GM12873 (cell line): ENCODE data around the gene MEF2C.

Experiments
- TF ChIP-seq, protein P1 (sequence below): IDR thresholded peaks from 2 replicates; pipeline ENCODE4 v1.5.1; 2012; ENCODE audit warnings: low read depth, mild to moderate bottlenecking, moderate library complexity, low read length, control low read depth; ENCODE audit not compliant: insufficient read depth; ENCODE audit errors: missing control alignments

MEF2C gene

DNA sequence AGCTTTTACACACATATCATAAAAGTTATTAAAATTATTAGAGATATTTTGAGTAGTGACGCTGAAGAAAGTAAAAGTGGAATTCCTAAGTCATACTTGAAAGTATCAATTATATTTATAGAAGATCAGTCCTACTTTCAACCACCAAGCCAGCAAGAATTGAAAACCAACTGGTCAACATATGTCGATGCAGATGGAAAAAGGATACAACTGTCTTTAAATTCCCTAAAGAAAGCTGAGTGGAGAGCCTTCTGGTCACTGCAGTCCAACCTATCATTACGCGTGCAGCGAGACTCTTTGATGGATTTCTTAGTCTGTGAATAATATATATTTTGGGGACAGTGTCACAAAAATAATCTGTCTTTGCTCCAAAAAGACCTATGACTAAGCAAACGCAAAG lies 15.3 kb downstream of the MEF2C start:
- TF ChIP-seq, protein P1, sequence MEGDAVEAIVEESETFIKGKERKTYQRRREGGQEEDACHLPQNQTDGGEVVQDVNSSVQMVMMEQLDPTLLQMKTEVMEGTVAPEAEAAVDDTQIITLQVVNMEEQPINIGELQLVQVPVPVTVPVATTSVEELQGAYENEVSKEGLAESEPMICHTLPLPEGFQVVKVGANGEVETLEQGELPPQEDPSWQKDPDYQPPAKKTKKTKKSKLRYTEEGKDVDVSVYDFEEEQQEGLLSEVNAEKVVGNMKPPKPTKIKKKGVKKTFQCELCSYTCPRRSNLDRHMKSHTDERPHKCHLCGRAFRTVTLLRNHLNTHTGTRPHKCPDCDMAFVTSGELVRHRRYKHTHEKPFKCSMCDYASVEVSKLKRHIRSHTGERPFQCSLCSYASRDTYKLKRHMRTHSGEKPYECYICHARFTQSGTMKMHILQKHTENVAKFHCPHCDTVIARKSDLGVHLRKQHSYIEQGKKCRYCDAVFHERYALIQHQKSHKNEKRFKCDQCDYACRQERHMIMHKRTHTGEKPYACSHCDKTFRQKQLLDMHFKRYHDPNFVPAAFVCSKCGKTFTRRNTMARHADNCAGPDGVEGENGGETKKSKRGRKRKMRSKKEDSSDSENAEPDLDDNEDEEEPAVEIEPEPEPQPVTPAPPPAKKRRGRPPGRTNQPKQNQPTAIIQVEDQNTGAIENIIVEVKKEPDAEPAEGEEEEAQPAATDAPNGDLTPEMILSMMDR: no peak

DNA sequence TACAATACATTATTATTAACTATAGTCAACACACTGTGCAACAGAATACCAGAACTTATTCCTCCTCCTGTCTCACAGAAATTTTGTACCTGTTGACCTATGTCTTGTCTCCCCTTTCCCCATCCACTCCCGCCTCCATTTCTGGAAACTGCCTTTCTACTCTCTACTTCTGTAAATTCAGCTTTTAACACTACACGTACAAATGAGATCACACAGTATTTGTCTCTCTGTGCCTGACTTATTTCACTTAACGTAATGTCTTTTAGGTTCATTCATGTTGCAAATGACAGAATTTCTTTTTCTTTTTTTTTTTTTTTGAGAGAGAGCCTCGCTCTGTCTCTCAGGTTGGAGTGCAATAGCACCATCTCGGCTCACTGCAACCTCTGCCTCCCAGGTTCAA lies 19.5 kb downstream of the MEF2C start:
- TF ChIP-seq, protein P1: no peak

DNA sequence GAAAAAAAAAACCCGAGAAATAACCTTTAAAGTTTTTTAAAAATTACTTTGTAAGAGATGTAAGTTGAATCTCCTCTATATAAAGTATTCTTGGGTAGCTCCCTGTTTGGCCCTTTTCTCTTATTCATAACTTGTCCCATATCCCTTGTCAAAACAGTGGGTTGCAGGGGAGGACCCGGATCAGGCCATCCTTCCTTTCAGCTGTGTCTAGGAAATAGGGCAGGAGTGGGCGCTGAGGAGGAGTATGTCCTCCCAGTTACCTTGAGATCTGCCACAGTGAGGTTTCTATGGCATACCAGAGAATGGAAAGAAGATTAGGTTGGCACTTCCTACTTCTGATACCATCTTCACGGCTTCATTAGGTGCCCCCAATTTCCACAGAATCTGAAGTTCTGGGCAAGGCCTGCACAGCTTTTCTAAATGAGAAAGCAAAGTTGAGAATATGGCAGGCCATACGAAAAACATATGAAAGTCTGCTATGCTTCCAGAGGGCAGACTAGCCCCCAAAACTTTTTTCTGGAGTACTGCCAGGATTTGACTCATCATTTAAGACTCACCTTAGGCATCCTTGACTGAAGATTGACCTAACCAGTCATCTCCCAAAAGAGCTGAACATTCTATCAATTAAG lies 20.3 kb downstream of the MEF2C start:
- TF ChIP-seq, protein P1: no peak

DNA sequence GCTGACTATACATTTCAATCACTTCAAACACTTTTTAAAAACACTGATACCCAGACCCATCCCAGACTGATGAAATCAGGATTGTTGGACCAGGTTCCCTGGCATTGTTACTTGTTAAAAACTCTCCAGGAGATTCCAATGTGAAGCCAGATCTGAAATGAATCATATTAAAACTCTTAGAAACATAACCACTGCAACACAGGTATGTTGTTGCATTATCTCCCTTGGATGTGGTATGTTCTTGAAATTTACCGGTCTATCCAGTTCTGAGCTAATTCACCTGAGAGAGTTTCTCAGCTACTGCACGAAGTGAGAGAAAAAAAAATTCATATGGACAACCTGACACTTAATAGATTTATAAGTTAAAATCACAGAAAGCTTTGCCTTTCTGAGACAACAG lies 21.8 kb downstream of the MEF2C start:
- TF ChIP-seq, protein P1: no peak

DNA sequence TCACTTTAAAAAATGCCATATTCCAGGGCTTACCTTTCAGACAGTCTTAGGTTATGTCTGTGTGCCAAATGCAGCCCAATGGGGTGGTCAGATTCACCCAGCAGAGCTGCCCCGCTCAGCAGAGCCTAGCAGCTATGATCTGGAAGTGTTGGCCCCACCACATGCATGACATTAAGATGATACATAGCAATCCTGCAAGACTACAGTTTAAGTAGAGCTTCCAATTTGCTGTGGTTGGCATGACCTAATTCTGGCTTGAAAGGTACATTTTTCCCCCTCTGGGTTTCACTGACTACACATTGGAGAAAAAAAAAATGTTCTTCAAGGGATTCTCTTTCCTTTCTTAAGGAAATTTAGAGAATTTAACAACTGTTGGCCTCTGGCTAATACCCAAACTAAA lies 22.5 kb downstream of the MEF2C start:
- TF ChIP-seq, protein P1: no peak

DNA sequence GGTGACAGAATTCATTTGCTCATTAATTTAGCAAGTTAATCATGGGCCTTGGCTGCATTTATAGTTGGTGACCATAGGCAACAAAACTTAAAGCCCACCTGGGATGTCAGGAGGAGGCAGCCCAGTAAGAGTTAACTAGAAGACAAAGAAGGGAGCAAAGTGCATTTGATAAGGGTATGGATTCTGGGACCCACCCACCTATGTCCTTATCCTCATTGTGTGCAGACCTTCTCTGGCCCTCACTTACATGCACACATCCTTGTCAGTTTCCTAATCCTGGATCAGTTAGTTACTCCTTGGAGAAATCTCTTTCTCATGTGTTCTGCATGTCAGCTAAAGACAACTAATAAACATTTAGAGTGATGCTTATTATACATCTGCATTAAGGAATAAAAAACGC lies 24.6 kb downstream of the MEF2C start:
- TF ChIP-seq, protein P1: no peak

DNA sequence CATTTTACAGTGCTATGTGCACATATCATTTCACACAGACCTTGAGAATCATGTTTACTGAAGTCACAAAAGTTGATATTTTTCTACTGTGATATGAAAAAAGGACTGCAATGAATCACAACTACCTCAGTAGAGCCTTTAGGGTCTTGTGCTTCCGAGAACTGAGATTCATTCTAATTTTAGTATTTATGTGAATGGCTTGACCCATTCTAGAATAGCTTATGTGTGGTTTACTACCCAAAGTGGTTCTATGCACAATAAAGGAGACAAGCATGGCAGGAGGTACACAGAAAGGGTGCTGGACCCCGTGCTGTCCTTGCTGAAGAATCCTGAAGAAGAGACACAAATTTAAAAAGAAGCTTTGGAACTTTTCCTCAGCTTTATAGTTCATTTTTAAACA lies 28.2 kb downstream of the MEF2C start:
- TF ChIP-seq, protein P1: no peak

DNA sequence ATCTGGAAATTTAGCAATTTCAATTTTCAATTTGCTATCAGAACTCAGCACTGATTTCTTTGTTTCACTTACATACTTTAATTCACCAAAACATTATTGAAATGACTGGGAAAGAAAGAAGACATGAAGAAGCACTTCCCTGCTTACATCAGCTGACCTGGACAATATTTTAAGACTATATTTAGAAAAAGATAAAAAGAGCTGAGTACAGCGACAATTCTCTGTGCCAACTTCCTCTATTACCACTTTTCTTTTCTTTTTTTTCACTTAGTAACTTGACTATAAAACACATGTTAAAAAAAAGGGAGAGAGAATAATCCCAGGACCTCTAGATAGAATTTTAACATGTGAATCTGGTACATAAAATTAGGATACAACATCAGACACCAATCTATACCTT lies 35.6 kb downstream of the MEF2C start:
- TF ChIP-seq, protein P1: no peak
